ENCODE data around the gene KCNT2.

KCNT2 gene

GRCh38 chr1:196400478-196401451 is 207.5 kb downstream of the KCNT2 start:
- peak; percentile 33 for DNase-seq (ENCODE audit: low read depth)

- no peak for DNase-seq (ENCODE audit: low read depth)
Observed at GRCh38 chr1:196399713-196400112, 208.5 kb downstream of the KCNT2 start.

- no peak for DNase-seq (ENCODE audit: low read depth)
Observed at GRCh38 chr1:196393742-196394141, 214.5 kb downstream of the KCNT2 start.

DNA sequence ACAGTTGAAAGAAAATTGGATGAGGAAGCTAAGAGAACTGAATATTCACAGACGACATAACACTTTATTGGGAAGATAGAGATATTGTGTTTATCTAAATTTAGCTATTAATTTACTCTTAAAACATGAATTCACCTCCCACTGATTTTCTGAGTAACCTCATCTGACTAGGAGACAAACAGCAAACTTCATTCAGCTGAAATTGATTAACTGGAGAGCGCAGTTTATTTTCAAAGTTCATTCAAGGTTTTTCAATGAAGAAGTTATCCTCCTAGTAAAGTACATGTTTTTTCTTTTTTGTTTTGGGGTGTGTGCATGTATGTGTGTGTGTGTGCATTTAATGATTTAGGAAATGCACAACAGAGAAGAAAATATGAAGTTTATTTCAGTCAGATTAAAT is 215.0 kb downstream of the KCNT2 start:
- no peak for DNase-seq (ENCODE audit: low read depth)

DNA sequence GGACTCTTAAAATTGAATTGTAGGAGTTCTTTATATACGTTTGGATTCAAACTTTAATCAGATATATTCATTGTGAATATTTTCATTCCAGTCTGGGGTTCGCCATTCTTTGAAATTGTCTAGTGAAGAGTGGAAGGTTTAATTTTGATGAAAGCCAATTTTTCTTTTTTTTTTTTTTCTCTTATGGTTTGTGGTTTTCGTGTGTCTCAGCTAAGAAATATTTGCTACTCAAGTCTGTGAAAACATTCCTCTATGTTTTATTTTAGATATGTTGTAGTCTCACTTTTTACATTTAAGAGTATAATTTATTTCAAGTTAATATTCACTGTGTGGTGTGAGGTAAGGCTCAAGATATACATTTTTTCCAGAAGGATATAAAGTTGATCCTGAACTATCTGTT is 220.5 kb downstream of the KCNT2 start:
- no peak for DNase-seq (ENCODE audit: low read depth)

GRCh38 chr1:196385109-196385508 is 223.1 kb downstream of the KCNT2 start:
- no peak for DNase-seq (ENCODE audit: low read depth)

DNA sequence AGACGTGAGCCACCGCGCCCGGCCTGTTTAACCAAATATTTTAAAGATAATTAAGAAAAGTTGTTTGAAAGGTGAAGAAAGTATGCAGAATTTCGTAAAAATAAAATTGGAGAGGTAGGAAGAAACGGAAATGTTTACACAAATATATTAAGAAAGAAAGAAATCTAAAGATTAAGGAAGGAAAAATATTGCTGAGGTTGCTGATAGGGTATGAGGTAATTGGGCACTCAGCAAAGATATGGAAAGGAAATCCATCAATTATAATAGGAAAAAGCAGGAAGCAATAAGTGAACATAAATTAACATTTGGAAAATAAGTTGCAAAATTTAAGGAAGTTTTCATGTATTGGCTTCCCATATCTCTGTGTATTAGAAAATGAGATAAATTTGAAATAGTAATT is 225.9 kb downstream of the KCNT2 start:
- no peak for DNase-seq (ENCODE audit: low read depth)

- DNase-seq (ENCODE audit: low read depth): no peak
Observed at GRCh38 chr1:196381544-196381943, 226.7 kb downstream of the KCNT2 start.

GRCh38 chr1:196380316-196380715 is 227.9 kb downstream of the KCNT2 start:
- no peak for DNase-seq (ENCODE audit: low read depth)

GRCh38 chr1:196377811-196378210 is 230.4 kb downstream of the KCNT2 start:
- no peak for DNase-seq (ENCODE audit: low read depth)

- DNase-seq (ENCODE audit: low read depth): no peak
Observed at GRCh38 chr1:196376630-196377328, 231.5 kb downstream of the KCNT2 start.

GRCh38 chr1:196373798-196374197 is 234.4 kb downstream of the KCNT2 start:
- no peak for DNase-seq (ENCODE audit: low read depth)

DNA sequence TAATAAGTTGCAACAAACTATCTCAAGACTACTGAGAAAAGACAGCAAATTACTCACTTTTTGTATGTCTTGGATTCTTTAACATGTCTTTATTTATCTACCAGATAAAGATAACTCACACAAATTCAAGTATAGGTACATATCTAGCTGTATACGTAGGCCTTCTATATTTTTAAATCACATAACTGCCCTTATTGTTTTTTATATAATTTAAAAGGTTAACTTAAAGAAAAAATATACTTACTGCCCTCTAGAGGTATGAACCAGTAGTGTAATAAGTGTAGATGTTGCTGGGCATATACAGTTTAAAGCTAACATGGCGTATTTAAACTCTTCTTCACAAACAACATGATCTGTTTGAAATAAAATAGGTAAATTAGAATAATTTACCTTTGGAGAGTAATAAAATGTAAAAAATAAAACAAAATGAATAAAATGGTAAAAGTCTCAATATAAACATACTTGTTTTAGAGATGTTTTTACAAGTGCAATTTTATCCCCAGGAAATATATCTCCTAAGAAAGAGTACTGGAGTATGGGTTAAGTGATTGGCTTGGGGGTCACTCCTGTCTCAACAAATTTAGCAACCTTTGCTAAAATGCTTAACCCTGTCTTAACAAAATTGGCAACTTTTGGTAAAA is 235.2 kb downstream of the KCNT2 start:
- no peak for DNase-seq (ENCODE audit: low read depth)

- no peak for DNase-seq (ENCODE audit: low read depth)
Observed at GRCh38 chr1:196367838-196368237, 240.4 kb downstream of the KCNT2 start.

- DNase-seq (ENCODE audit: low read depth): no peak
Observed at GRCh38 chr1:196366817-196367495, 241.3 kb downstream of the KCNT2 start.

DNA sequence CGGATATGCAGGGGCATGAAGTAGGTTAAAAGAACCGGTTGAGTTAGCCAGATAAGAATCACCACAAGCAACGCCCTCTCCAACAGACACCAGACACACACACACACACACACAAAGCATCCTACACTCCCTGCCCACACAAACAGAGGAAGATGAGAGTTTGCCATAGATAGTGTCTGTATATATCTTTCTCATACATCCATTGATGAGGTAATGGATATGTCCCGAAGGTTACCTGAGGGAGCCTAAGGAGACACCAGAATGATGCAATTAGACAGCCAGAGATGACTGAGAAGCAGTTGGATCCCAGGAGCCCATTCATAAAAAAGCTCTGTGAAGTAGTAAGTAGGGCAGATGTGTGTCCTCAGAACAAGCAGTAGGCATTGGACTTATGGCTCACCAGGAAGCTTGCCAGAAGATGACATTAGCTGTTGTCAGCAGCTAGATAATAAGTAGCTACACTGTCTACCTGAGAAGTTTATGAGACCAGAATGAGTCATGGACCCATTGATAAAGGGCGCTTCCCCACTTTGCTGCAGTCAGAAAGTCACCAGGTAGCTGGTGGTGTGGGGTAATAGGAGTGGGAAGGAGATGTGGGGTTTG is 247.0 kb downstream of the KCNT2 start:
- DNase-seq (ENCODE audit: low read depth): no peak

GRCh38 chr1:196357913-196358312 is 250.3 kb downstream of the KCNT2 start:
- no peak for DNase-seq (ENCODE audit: low read depth)

GRCh38 chr1:196355206-196355786 is 252.9 kb downstream of the KCNT2 start:
- peak; percentile 15 for DNase-seq (ENCODE audit: low read depth)

GRCh38 chr1:196344453-196344852 is 263.8 kb downstream of the KCNT2 start:
- DNase-seq (ENCODE audit: low read depth): no peak

- DNase-seq (ENCODE audit: low read depth): no peak
Observed at GRCh38 chr1:196324345-196324744, 283.9 kb downstream of the KCNT2 start.

DNA sequence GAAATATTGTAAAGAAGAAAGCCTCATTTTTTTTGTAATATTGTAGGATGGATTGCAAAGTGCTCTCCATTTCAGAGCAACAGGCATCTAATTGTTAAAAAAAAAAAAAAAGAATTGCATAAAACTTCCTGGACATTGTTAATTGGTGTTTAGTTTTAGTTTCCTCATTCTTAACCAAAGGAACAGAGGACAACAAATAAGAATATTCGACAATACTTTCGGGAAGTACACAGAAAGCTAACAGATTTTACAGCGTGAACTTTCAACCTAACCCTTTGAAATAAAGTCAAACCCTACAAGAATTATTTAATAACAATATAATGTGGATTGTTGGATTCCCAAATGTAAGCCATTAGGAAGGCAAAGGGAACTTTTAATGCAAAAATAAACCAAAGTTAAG is 284.4 kb downstream of the KCNT2 start:
- no peak for DNase-seq (ENCODE audit: low read depth)

All from HS-27A (cell line).